GM06990 (cell line): Measurements from ENCODE around the gene NF1.
"Not testable (repeated sequence)": the region's sequence is repeated elsewhere in the genome, so short reads cannot be mapped to it uniquely, and the experiment has no call there.

Source experiments
- DNase-seq: peaks from one replicate; pipeline ENCODE4 v3.0.0-alpha.2; 2011; ENCODE audit not compliant: insufficient read length; ENCODE audit errors: extremely low read depth
- H3K27me3 ChIP-seq: replicated peaks from 2 replicates; pipeline ENCODE4 v1.6.0; 2011; ENCODE audit warnings: low read length; ENCODE audit not compliant: control insufficient read depth, insufficient read depth
- H3K36me3 ChIP-seq: 2 replicates; pipeline ENCODE4 v1.5.1; 2011; ENCODE audit warnings: low read length; ENCODE audit not compliant: control insufficient read depth, insufficient read depth
- H3K4me3 ChIP-seq: replicated peaks from 2 replicates; pipeline ENCODE4 v1.5.1; 2011; ENCODE audit warnings: low read depth, mild to moderate bottlenecking, control low read depth, low read length
- CTCF ChIP-seq: IDR thresholded peaks from 2 replicates; pipeline ENCODE4 v1.5.1; 2011; ENCODE audit warnings: low read length, control low read depth, mild to moderate bottlenecking, inconsistent platforms; ENCODE audit not compliant: insufficient read depth, poor library complexity, severe bottlenecking

Gene NF1

GRCh38 chr17:31274252-31274651 lies 179.5 kb downstream of the NF1 start:
- H3K27me3 ChIP-seq = no peaks in the 10 kb centered on the region
- DNase-seq = no peak
- no peak overlapping the region for H3K4me3 ChIP-seq
- no peaks in the 10 kb centered on the region; the same call in none of the 2 replicates for H3K36me3 ChIP-seq
- no peak for TF ChIP-seq CTCF

- Histone ChIP-seq H3K4me3 (no peak overlapping the region), H3K36me3 (no peaks in the 10 kb centered on the region; the same call in none of the 2 replicates), H3K27me3 (no peaks in the 10 kb centered on the region)
- DNase-seq = no peak
- no peak for TF ChIP-seq CTCF
Measured at GRCh38 chr17:31275116-31275515, 180.3 kb downstream of the NF1 start.

- DNase-seq = no peak
- H3K36me3 ChIP-seq = no peaks in the 10 kb centered on the region; the same call in 1 of the 2 replicates
- TF ChIP-seq CTCF = no peak
Measured at GRCh38 chr17:31279401-31279800, 184.6 kb downstream of the NF1 start.

GRCh38 chr17:31281061-31281460 lies 186.3 kb downstream of the NF1 start:
- Histone ChIP-seq H3K36me3 (no peaks in the 10 kb centered on the region; the same call in 1 of the 2 replicates), H3K27me3 (no peaks in the 10 kb centered on the region), H3K4me3 (no peak overlapping the region)
- TF ChIP-seq CTCF = no peak
- no peak for DNase-seq

More at GRCh38 chr17:31279401-31279800, 184.6 kb downstream of the NF1 start:
- Histone ChIP-seq H3K27me3 (no peaks in the 10 kb centered on the region), H3K4me3 (no peak overlapping the region)

- no peaks in the 10 kb centered on the region; the same call in none of the 2 replicates for H3K36me3 ChIP-seq
- TF ChIP-seq CTCF = no peak
Measured at GRCh38 chr17:31283841-31284240, 189.1 kb downstream of the NF1 start.

GRCh38 chr17:31286587-31286986 lies 191.8 kb downstream of the NF1 start:
- Histone ChIP-seq H3K36me3 (no peaks in the 10 kb centered on the region; the same call in none of the 2 replicates), H3K27me3 (no peaks in the 10 kb centered on the region), H3K4me3 (no peak overlapping the region)
- DNase-seq = no peak
- TF ChIP-seq CTCF = no peak

More at GRCh38 chr17:31283841-31284240, 189.1 kb downstream of the NF1 start:
- DNase-seq = no peak
- H3K27me3 ChIP-seq = no peaks in the 10 kb centered on the region
- no peak overlapping the region for H3K4me3 ChIP-seq

GRCh38 chr17:31287932-31288331 lies 193.2 kb downstream of the NF1 start:
- not testable (repeated sequence) for H3K4me3 ChIP-seq, H3K27me3 ChIP-seq, DNase-seq, H3K36me3 ChIP-seq
